K562 (cell line): Measurements from ENCODE around the gene EEPD1. TPM values are rescaled to one million over a fixed set of nuclear protein-coding genes. Genes with fewer than 3 reads are reported as not detected.

Source experiments
- ATAC-seq: fragments of 200-7000 bp; cut with Tn5 transposase; 3 replicates; pipeline ENCODE4 v1.9.1; 2020; ENCODE audit warnings: moderate library complexity
- BruUV-seq: library from RNA; stranded (reverse); fragments of 400-500 nt; replicated peaks from 2 replicates; lab custom pipeline; 2021; lab: Mats Ljungman, UMichigan
- CTCF ChIA-PET: fragments of 300-600 bp; formaldehyde crosslinking; extraction: SDS; loops from one replicate; lab custom pipeline; 2021; ENCODE audit warnings: low intra/inter-chr PET ratio; lab: Yijun Ruan, JAX
- POLR2A ChIA-PET: fragments of 300-600, 350-650 bp; sonication (Branson Sonifier 250); formaldehyde crosslinking; extraction: SDS; loops from one replicate; lab custom pipeline; 2021; ENCODE audit warnings: antibody characterized with exemption, inconsistent platforms; lab: Yijun Ruan, JAX
- DNase-seq, 4 experiments: peaks; one replicate each; pipeline versions ENCODE4 v3.0.0 to v3.0.0-alpha.2; 2011 to 2018; ENCODE audit warnings: low spot score in 3 of 4, mixed read lengths in 3 of 4; ENCODE audit errors: extremely low read depth in 1 of 4
- FAIRE-seq: peaks from 2 replicates; lab custom pipeline; 2011; peaks lifted over from hg19 to GRCh38; lab: Jason Lieb, UNC
- H2AFZ ChIP-seq: 2 replicates; pipeline ENCODE4 v1.6.0; 2011; ENCODE audit warnings: low read depth, low read length, control low read depth, inconsistent platforms
- H3K27ac ChIP-seq: fragments of 200-600 bp; 3 replicates; pipeline ENCODE4 v1.8.0; 2011; ENCODE audit warnings: low read depth, mild to moderate bottlenecking, control low read depth, inconsistent platforms, low read length, moderate library complexity, mixed read lengths; ENCODE audit errors: extremely low read depth
- H3K27me3 ChIP-seq, 2 experiments: fragments of 300-600 bp in 1 of 2; 2 replicates in 1 of 2; 3 replicates in 1 of 2; pipeline versions ENCODE4 v1.6.0 to v1.8.0; 2011; ENCODE audit warnings: inconsistent platforms in 2 of 2, low read length in 2 of 2, mild to moderate bottlenecking in 1 of 2, mixed read lengths in 1 of 2, moderate library complexity in 1 of 2; ENCODE audit not compliant: control insufficient read depth in 2 of 2, insufficient read depth in 2 of 2
- H3K36me3 ChIP-seq: fragments of 300-600 bp; 3 replicates; pipeline ENCODE4 v1.8.0; 2011; ENCODE audit warnings: mild to moderate bottlenecking, low read length, inconsistent platforms; ENCODE audit not compliant: control insufficient read depth, insufficient read depth
- H3K4me1 ChIP-seq, 2 experiments: fragments of 200-600 bp in 1 of 2; replicated peaks in 1 of 2; 2 replicates in 1 of 2; 3 replicates in 1 of 2; pipeline versions ENCODE4 v1.5.1 to v1.8.0; 2011; ENCODE audit warnings: inconsistent platforms in 2 of 2, low read length in 2 of 2, mild to moderate bottlenecking in 1 of 2, mixed read lengths in 1 of 2, moderate library complexity in 1 of 2; ENCODE audit not compliant: control insufficient read depth in 2 of 2, insufficient read depth in 2 of 2
- H3K4me2 ChIP-seq: 2 replicates; pipeline ENCODE4 v1.6.1; 2011; ENCODE audit warnings: low read length, control low read depth, inconsistent platforms, mixed read lengths; ENCODE audit not compliant: insufficient read depth
- H3K4me3 ChIP-seq: fragments of 200-600 bp; sonication (generic), shearing (Covaris generic); 2 replicates; pipeline ENCODE4 v1.5.1; 2016; ENCODE audit warnings: control low read depth, inconsistent platforms
- H3K79me2 ChIP-seq: fragments of 200-600 bp; 3 replicates; pipeline ENCODE4 v1.8.0; 2011; ENCODE audit warnings: low read length, inconsistent platforms; ENCODE audit not compliant: control insufficient read depth, insufficient read depth
- H3K9ac ChIP-seq, 2 experiments: 2 replicates each; pipeline versions ENCODE4 v1.6.0 to v1.6.1; 2011; ENCODE audit warnings: low read depth in 2 of 2, low read length in 2 of 2, control low read depth in 1 of 2, inconsistent platforms in 1 of 2, mild to moderate bottlenecking in 1 of 2, mixed read lengths in 1 of 2; ENCODE audit not compliant: insufficient read depth in 1 of 2
- H3K9me1 ChIP-seq: one replicate; pipeline ENCODE4 v1.6.0; 2011; ENCODE audit warnings: inconsistent platforms, mild to moderate bottlenecking, low read length, moderate library complexity; ENCODE audit not compliant: control insufficient read depth, insufficient read depth
- H3K9me3 ChIP-seq: replicated peaks from 2 replicates; pipeline ENCODE4 v1.5.1; 2011; ENCODE audit warnings: low read depth, low read length, inconsistent platforms; ENCODE audit not compliant: control insufficient read depth, insufficient read depth
- H4K20me1 ChIP-seq: replicated peaks from 2 replicates; pipeline ENCODE4 v1.6.1; 2011; ENCODE audit warnings: low read length, inconsistent platforms, mixed read lengths; ENCODE audit not compliant: control insufficient read depth, insufficient read depth
- DMBX1 ChIP-seq: fragments of 250-450 bp; sonication (Bioruptor Pico); IDR thresholded peaks from 2 replicates; pipeline ENCODE4 v1.8.0; 2022; ENCODE audit warnings: inconsistent platforms, mild to moderate bottlenecking, moderate library complexity, borderline replicate concordance
- EP400 ChIP-seq: fragments of 450-650 bp; IDR thresholded peaks from 2 replicates; pipeline ENCODE4 v1.6.1; 2017; ENCODE audit warnings: antibody characterized with exemption, mild to moderate bottlenecking, moderate library complexity
- NFIC ChIP-seq: fragments of 450-650 bp; IDR thresholded peaks from 2 replicates; pipeline ENCODE4 v1.6.1; 2017; ENCODE audit warnings: mild to moderate bottlenecking, inconsistent platforms
- NR2C2 ChIP-seq, 2 experiments: fragments of 200-800 bp in 1 of 2; sonication (Bioruptor generic) in 1 of 2; sonication (generic) in 1 of 2; formaldehyde crosslinking in 1 of 2; IDR thresholded peaks; 2 replicates each; pipeline versions ENCODE4 v1.6.1 to v1.8.0; 2016 to 2022; ENCODE audit warnings: mild to moderate bottlenecking in 1 of 2, missing compliant biosample characterization in 1 of 2, missing genetic modification characterization in 1 of 2, missing genetic modification reagents in 1 of 2
- RBM25 ChIP-seq: fragments of 200-400 bp; formaldehyde crosslinking; IDR thresholded peaks from 2 replicates; pipeline ENCODE4 v1.6.1; 2018; ENCODE audit warnings: low read length, low read depth, moderate library complexity; ENCODE audit not compliant: severe bottlenecking
- SNRNP70 ChIP-seq: fragments of 200-400 bp; formaldehyde crosslinking; optimal IDR thresholded peaks from 2 replicates; pipeline ENCODE3; 2017; ENCODE audit warnings: low read depth, low read length
- ZBTB12 ChIP-seq: fragments of 250-450 bp; sonication (Bioruptor Pico); IDR thresholded peaks from 2 replicates; pipeline ENCODE4 v1.4.0; 2020
- ZNF134 ChIP-seq: fragments of 250-450 bp; sonication (Bioruptor Pico); conservative IDR thresholded peaks from 2 replicates; pipeline ENCODE4 v1.4.0; 2020
- ZNF311 ChIP-seq: fragments of 250-450 bp; sonication (Bioruptor Pico); IDR thresholded peaks from 2 replicates; pipeline ENCODE4 v1.4.0; 2020; ENCODE audit warnings: mild to moderate bottlenecking, moderate library complexity
- ZNF318 ChIP-seq, 2 experiments: fragments of 450-650 bp; IDR thresholded peaks; 2 replicates each; pipeline ENCODE4 v1.6.1; 2016; ENCODE audit warnings: mild to moderate bottlenecking in 2 of 2, borderline replicate concordance in 1 of 2, low read depth in 1 of 2, moderate library complexity in 1 of 2
- WGBS: fragments of 100-300 bp; shearing (Covaris generic); methylation state at CpG from one replicate; pipeline ENCODE4 v1.1.6; 2016; ENCODE audit warnings: low coverage, mixed read lengths; ENCODE audit not compliant: insufficient coverage; ENCODE audit errors: missing lambda C conversion rate; 5-methylcytosine and 5-hydroxymethylcytosine counted together
- in situ Hi-C: fragments of 300-500 bp; cut with MboI; formaldehyde crosslinking; loops from 4 replicates; pipeline ENCODE4 v1.15.0; 2018; ENCODE audit warnings: inconsistent platforms, mixed read lengths
- intact Hi-C: fragments of 100-400 bp; cut with micrococcal nuclease; formaldehyde crosslinking; loops from 2 replicates; pipeline ENCODE4 v1.14.2; 2022
- polyA plus RNA-seq, 8 experiments: library from polyadenylated mRNA; depleted of rRNA in 4 of 8; stranded (reverse) in 5 of 8; unstranded in 3 of 8; fragments of >200 nt; fragmentation: Nextera tagmentation in 2 of 8; fragmentation: Illumina TruSeq in 1 of 8; extraction: Ambion mirVana in 2 of 8; extraction: Trizol in 1 of 8; gene quantifications; 2 replicates each; pipeline versions ENCODE4 v1.2.1 to v1.2.3, GENCODE V29; 2011 to 2014; ENCODE audit warnings: inconsistent platforms in 1 of 8, missing spikeins in 1 of 8
- total RNA-seq, 7 experiments: library from RNA; depleted of rRNA in 6 of 7; stranded (reverse); fragments of >200 nt in 6 of 7; fragmentation: Illumina TruSeq in 2 of 7; extraction: Trizol in 2 of 7; gene quantifications; 2 replicates each; pipeline versions ENCODE4 v1.2.1 to v1.2.3, GENCODE V29; 2011 to 2021; ENCODE audit warnings: low replicate concordance in 1 of 7

EEPD1 gene
- total and polyA plus RNA-seq, 9 of the 15 experiments (the other 6 are each of a cell fraction or from before 2014, with no cell fraction given): 0.01 to 1.5 (median 0.74) TPM; not detected in 1

GRCh38 chr7:36262309-36263094 lies 109.4 kb downstream of the EEPD1 start:
- FAIRE-seq: no peak
- intact Hi-C loops (no loop called here), in situ Hi-C loops (no loop called here)
- H3K9me1 ChIP-seq: no peaks in the 10 kb centered on the region
- no peak overlapping the region for H3K4me2 ChIP-seq
- CTCF ChIA-PET: no interaction called here
- 2% methylated on average over 5 of the region's 5 CpGs for WGBS
- no peaks in the 10 kb centered on the region; a peak in 1 of 5 replicates for H3K4me1 ChIP-seq
- no peaks in the 10 kb centered on the region for H4K20me1 ChIP-seq
- H3K27ac ChIP-seq: no peak overlapping the region
- no TSS peak for BruUV-seq
- H3K27me3 ChIP-seq: peaks cover 7 to 15% of the 10 kb centered on the region in 2 experiments; a peak in 4 of 5 replicates
- no peak for DNase-seq
- POLR2A ChIA-PET: no interaction called here
- ATAC-seq: no peak
- no peaks in the 10 kb centered on the region for H3K9me3 ChIP-seq
- H3K4me3 ChIP-seq: no peak overlapping the region
- H3K9ac ChIP-seq: no peak overlapping the region
- no peaks in the 10 kb centered on the region for H3K79me2 ChIP-seq
- no peaks in the 10 kb centered on the region for H3K36me3 ChIP-seq
- no peak overlapping the region for H2AFZ ChIP-seq
- TF ChIP-seq DMBX1 (CRISPR knock-in tag): no peak
- no peak for TF ChIP-seq RBM25
- TF ChIP-seq ZNF311 (CRISPR knock-in tag): no peak
- TF ChIP-seq ZNF318 (IDR thresholded peaks at IDR 0.05; ENCODE audit: borderline replicate concordance in 1 of 2, low read depth in 1 of 2): no peak
- no peak for TF ChIP-seq NR2C2 (CRISPR knock-in tag; IDR thresholded peaks at IDR 0.05)
- TF ChIP-seq NR2C2 (tag; IDR thresholded peaks at IDR 0.05): peak; percentile 35; the same call in 1 of the 2 replicates
- peak; percentile 31; the same call in 1 of the 2 replicates for TF ChIP-seq NFIC
- TF ChIP-seq ZBTB12 (CRISPR knock-in tag): no peak
- no peak for TF ChIP-seq ZNF134 (CRISPR knock-in tag)
- no peak for TF ChIP-seq SNRNP70
- no peak for TF ChIP-seq EP400
